Measurements from ENCODE around the gene BCKDHA.

The BCKDHA gene

GRCh38 chr19:41362143-41362847 lies 35.3 kb upstream of the BCKDHA start:
- no peak overlapping the region for H3K9ac ChIP-seq (ENCODE audit: low read length)
- H3K4me2 ChIP-seq (ENCODE audit: low read depth, low read length, poor library complexity, severe bottlenecking), result no peak overlapping the region
- H2AFZ ChIP-seq (ENCODE audit: low read depth, low read length, severe bottlenecking), result no peak overlapping the region
- no peaks in the 10 kb centered on the region for H3K9me2 ChIP-seq (replicated peaks; ENCODE audit: insufficient read depth, low read length)
- peaks cover 17% of the 10 kb centered on the region; the same call in 1 of the 2 replicates for H3K79me2 ChIP-seq (ENCODE audit: insufficient read depth, low read length)
- no peaks in the 10 kb centered on the region for H4K20me1 ChIP-seq (ENCODE audit: low read depth, low read length)
- H3F3A ChIP-seq (ENCODE audit: insufficient read depth), result peaks cover 5% of the 10 kb centered on the region; the same call in 1 of the 2 replicates
- H3K4me3 ChIP-seq (ENCODE audit: insufficient read depth, low read length, poor library complexity, severe bottlenecking), result no peak overlapping the region
- no peaks in the 10 kb centered on the region for H3K9me3 ChIP-seq (ENCODE audit: insufficient read depth, low read length)
- H3K36me3 ChIP-seq (ENCODE audit: low read length), result no peaks in the 10 kb centered on the region
- TF ChIP-seq CTCF (IDR thresholded peaks at IDR 0.05; ENCODE audit: insufficient read depth, low read length, poor library complexity, severe bottlenecking) (no peak), EZH2phosphoT487 (conservative IDR thresholded peaks at IDR 0.05; ENCODE audit: low read length) (no peak)
- no peak overlapping the region for H3K27ac ChIP-seq (ENCODE audit: low read depth, low read length)
- no peaks in the 10 kb centered on the region for H3K27me3 ChIP-seq (ENCODE audit: low read length)

- H3K36me3 ChIP-seq (ENCODE audit: low read length), result no peaks in the 10 kb centered on the region
- peak overlapping the region; percentile 80 for H3K4me3 ChIP-seq (ENCODE audit: insufficient read depth, low read length, poor library complexity, severe bottlenecking)
- H3K9me3 ChIP-seq (ENCODE audit: insufficient read depth, low read length), result no peaks in the 10 kb centered on the region
- peaks cover 5% of the 10 kb centered on the region; the same call in 1 of the 2 replicates for H3F3A ChIP-seq (ENCODE audit: insufficient read depth)
- no peaks in the 10 kb centered on the region for H4K20me1 ChIP-seq (ENCODE audit: low read depth, low read length)
- H3K9me2 ChIP-seq (replicated peaks; ENCODE audit: insufficient read depth, low read length), result no peaks in the 10 kb centered on the region
- no peaks in the 10 kb centered on the region for H3K27me3 ChIP-seq (ENCODE audit: low read length)
- H3K4me2 ChIP-seq (ENCODE audit: low read depth, low read length, poor library complexity, severe bottlenecking), result peak overlapping the region; percentile 86
- TF ChIP-seq EZH2phosphoT487 (conservative IDR thresholded peaks at IDR 0.05; ENCODE audit: low read length) (no peak), CTCF (IDR thresholded peaks at IDR 0.05; ENCODE audit: insufficient read depth, low read length, poor library complexity, severe bottlenecking) (no peak)
- peak overlapping the region; percentile 78 for H3K9ac ChIP-seq (ENCODE audit: low read length)
- peaks cover 17% of the 10 kb centered on the region; the same call in 1 of the 2 replicates for H3K79me2 ChIP-seq (ENCODE audit: insufficient read depth, low read length)
- peak overlapping the region; percentile 94 for H3K27ac ChIP-seq (ENCODE audit: low read depth, low read length)
- H2AFZ ChIP-seq (ENCODE audit: low read depth, low read length, severe bottlenecking), result peak overlapping the region; percentile 86
Measured at GRCh38 chr19:41363371-41363752, 34.3 kb upstream of the BCKDHA start.

GRCh38 chr19:41363753-41364523 lies 33.7 kb upstream of the BCKDHA start, which contains the start of gene B9D2:
TSS of gene B9D2 (minus strand) at chr19:41364149. CDS start at chr19:41363519, 630 bp downstream.
- peak within 1 kb of the TSS; percentile 78 for H3K9ac ChIP-seq (ENCODE audit: low read length)
- peak within 1 kb of the TSS; percentile 86 for H3K4me2 ChIP-seq (ENCODE audit: low read depth, low read length, poor library complexity, severe bottlenecking)
- H3K36me3 ChIP-seq (ENCODE audit: low read length), result no peaks in the 10 kb centered on the region

More at GRCh38 chr19:41363753-41364523, 33.7 kb upstream of the BCKDHA start, which contains the start of gene B9D2:
- H3K79me2 ChIP-seq (ENCODE audit: insufficient read depth, low read length), result peaks cover 17% of the 10 kb centered on the region; the same call in 1 of the 2 replicates
- TF ChIP-seq EZH2phosphoT487 (conservative IDR thresholded peaks at IDR 0.05; ENCODE audit: low read length) (no peak), CTCF (IDR thresholded peaks at IDR 0.05; ENCODE audit: insufficient read depth, low read length, poor library complexity, severe bottlenecking) (no peak)
- H3K9me3 ChIP-seq (ENCODE audit: insufficient read depth, low read length), result no peaks in the 10 kb centered on the region
- peak within 1 kb of the TSS; percentile 86 for H2AFZ ChIP-seq (ENCODE audit: low read depth, low read length, severe bottlenecking)
- H4K20me1 ChIP-seq (ENCODE audit: low read depth, low read length), result no peaks in the 10 kb centered on the region
- H3K27me3 ChIP-seq (ENCODE audit: low read length), result no peaks in the 10 kb centered on the region
- peak within 1 kb of the TSS; percentile 80 for H3K4me3 ChIP-seq (ENCODE audit: insufficient read depth, low read length, poor library complexity, severe bottlenecking)
- H3K9me2 ChIP-seq (replicated peaks; ENCODE audit: insufficient read depth, low read length), result no peaks in the 10 kb centered on the region
- peaks cover 5% of the 10 kb centered on the region; the same call in 1 of the 2 replicates for H3F3A ChIP-seq (ENCODE audit: insufficient read depth)
- peak within 1 kb of the TSS; percentile 94 for H3K27ac ChIP-seq (ENCODE audit: low read depth, low read length)
